Measurements from ENCODE around the gene UGT1A9. TPM values are rescaled to one million over a fixed set of nuclear protein-coding genes. Genes with fewer than 3 reads are reported as not detected.

Gene UGT1A9
- total RNA-seq, 1 experiment from 2014 or later: not detected

- no peak overlapping the region for H2BK20ac ChIP-seq (ENCODE audit: low read depth, low read length, poor library complexity, severe bottlenecking)
- no peaks in the 10 kb centered on the region for H3K79me2 ChIP-seq (ENCODE audit: insufficient read depth, low read length)
- no peak overlapping the region for H3K27ac ChIP-seq (ENCODE audit: insufficient read length, low read depth, low read length)
- no peaks in the 10 kb centered on the region for H3K27me3 ChIP-seq (ENCODE audit: insufficient read depth, low read length)
- H3K4me2 ChIP-seq (ENCODE audit: insufficient read depth, insufficient read length, low read length): no peak overlapping the region
- H3K56ac ChIP-seq (ENCODE audit: insufficient read length, low read depth, low read length): no peak overlapping the region
- no peak for TF ChIP-seq CTCF (conservative IDR thresholded peaks at IDR 0.05)
- no peak overlapping the region for H3K23ac ChIP-seq (ENCODE audit: insufficient read length, low read depth, low read length)
- Mint-ChIP-seq H3K36me3 (ENCODE audit: insufficient read depth in 1 of 3, low read depth in 3 of 3) (no peaks in the 10 kb centered on the region), H3K27ac (no peak overlapping the region; a peak in 1 of 7 replicates), H3K27me3 (ENCODE audit: low read depth) (peaks cover 3% of the 10 kb centered on the region; the same call in 1 of the 2 replicates), H3K4me3 (no peak overlapping the region), H3K9me3 (no peaks in the 10 kb centered on the region), H3K4me1 (no peaks in the 10 kb centered on the region)
- no peaks in the 10 kb centered on the region for H4K20me1 ChIP-seq (ENCODE audit: control insufficient read depth, insufficient read depth, insufficient read length)
- no peak overlapping the region for H3K9ac ChIP-seq (ENCODE audit: extremely low read depth, insufficient read length, low read length)
- no peaks in the 10 kb centered on the region for H3K9me3 ChIP-seq (ENCODE audit: control insufficient read depth, low read depth, low read length)
- no CpG with 5 or more reads among the region's 4 CpGs for WGBS (ENCODE audit: extremely low coverage, insufficient read length, low lambda C conversion rate)
- no peaks in the 10 kb centered on the region for H3K79me1 ChIP-seq (ENCODE audit: insufficient read depth, low read depth, low read length, poor library complexity, severe bottlenecking)
- no peak overlapping the region for H2BK15ac ChIP-seq (ENCODE audit: low read depth, low read length)
- H2AFZ ChIP-seq (ENCODE audit: low read length): no peak overlapping the region
- DNase-seq: no peak
- no peak overlapping the region for H3K14ac ChIP-seq (ENCODE audit: insufficient read depth, low read length)
- no peaks in the 10 kb centered on the region for H3K4me1 ChIP-seq (ENCODE audit: insufficient read depth, low read length)
- H2BK12ac ChIP-seq (ENCODE audit: insufficient read length, low read depth, low read length): no peak overlapping the region
- no peak overlapping the region for H4K5ac ChIP-seq (ENCODE audit: insufficient read length, low read depth, low read length)
- no peak overlapping the region for H4K8ac ChIP-seq (replicated peaks; ENCODE audit: insufficient read length, low read depth, low read length)
- no peak overlapping the region for H3K18ac ChIP-seq (ENCODE audit: insufficient read length, low read depth, low read length)
- H2BK5ac ChIP-seq (ENCODE audit: insufficient read length, low read length): no peak overlapping the region
- no peak overlapping the region for H4K91ac ChIP-seq (ENCODE audit: insufficient read length, low read depth, low read length)
- no peak overlapping the region for H2BK120ac ChIP-seq (ENCODE audit: low read depth, low read length, poor library complexity, severe bottlenecking)
- no peak overlapping the region for H3K4ac ChIP-seq (ENCODE audit: low read depth, low read length)
- H3K23me2 ChIP-seq (ENCODE audit: insufficient read length, low read depth, low read length, poor library complexity, severe bottlenecking): no peaks in the 10 kb centered on the region
- no peak overlapping the region for H2AK5ac ChIP-seq (ENCODE audit: insufficient read length, low read length)
- H3T11ph ChIP-seq (ENCODE audit: low read length): no peak overlapping the region
Observed at GRCh38 chr2:233680361-233681045, 8.8 kb downstream of the UGT1A9 start.

Measured in H9 (cell line).